Esophagus squamous epithelium (tissue), 5 donors: Measurements from ENCODE around the gene BPIFA2. TPM values are rescaled to one million over a fixed set of nuclear protein-coding genes. Genes with fewer than 3 reads are reported as not detected.
"Not testable (repeated sequence)": the region's sequence is repeated elsewhere in the genome, so short reads cannot be mapped to it uniquely, and the experiment has no call there.

Source experiments
- DNase-seq: peaks from one replicate; lab custom pipeline; 2025; lab: John Stamatoyannopoulos, UW
- H3K27ac ChIP-seq, 4 donors: fragments of 200-600 bp; sonication (generic); one replicate each; pipeline ENCODE4 v1.5.1; 2016 to 2019; ENCODE audit warnings: mild to moderate bottlenecking in 1 of 4
- H3K27me3 ChIP-seq, 4 donors: fragments of 200-600 bp; sonication (generic); 1 replicate in 3 of 4; 2 replicates in 1 of 4; pipeline versions ENCODE4 v1.5.1 to v1.6.0; 2017 to 2021; ENCODE audit warnings: antibody characterized with exemption in 1 of 4
- H3K36me3 ChIP-seq, 3 donors: fragments of 200-600 bp; sonication (generic); one replicate each; pipeline ENCODE4 v1.5.1; 2016 to 2019
- H3K4me1 ChIP-seq, 3 donors: fragments of 200-600 bp; sonication (generic); one replicate each; pipeline ENCODE4 v1.5.1; 2017 to 2019
- H3K4me3 ChIP-seq, 4 donors: fragments of 200-600 bp; sonication (generic); 1 replicate in 3 of 4; 2 replicates in 1 of 4; pipeline ENCODE4 v1.5.1; 2016 to 2019; ENCODE audit warnings: mild to moderate bottlenecking in 2 of 4, moderate library complexity in 1 of 4
- H3K9me3 ChIP-seq, 3 donors: fragments of 200-600 bp; sonication (generic); one replicate each; pipeline ENCODE4 v1.5.1; 2016 to 2019
- CTCF ChIP-seq, 6 experiments: fragments of 450-650 bp in 4 of 6; fragments of 200-600 bp in 2 of 6; sonication (generic) in 2 of 6; IDR thresholded peaks; one replicate each; pipeline ENCODE4 v1.5.1; 2016 to 2019; ENCODE audit warnings: antibody characterized with exemption in 6 of 6, mild to moderate bottlenecking in 4 of 6, moderate library complexity in 4 of 6
- POLR2A ChIP-seq, 4 donors: fragments of 450-650 bp; IDR thresholded peaks; one replicate each; pipeline ENCODE4 v1.6.1; 2017; ENCODE audit warnings: antibody characterized with exemption in 4 of 4, mild to moderate bottlenecking in 4 of 4, moderate library complexity in 3 of 4
- WGBS, 2 donors: methylation state at CpG; one replicate each; pipeline ENCODE4 v1.1.5; 2018; 5-methylcytosine and 5-hydroxymethylcytosine counted together
- intact Hi-C: fragments of 100-400 bp; cut with DNase I; formaldehyde crosslinking; loops from one replicate; pipeline ENCODE4 v1.15.0; 2022
- total RNA-seq, 4 donors: library from RNA; depleted of rRNA; stranded (reverse); fragments of >200 nt; gene quantifications; one replicate each; pipeline ENCODE4 v1.1.0, GENCODE V29; 2016
- donor health status: DM: yes; HTN: yes; CAD: no.

The BPIFA2 gene
- not detected for total RNA-seq

- H3K4me1 ChIP-seq, result no peaks in the 10 kb centered on the region
- peaks cover 0 to 97% (median 0%) of the 10 kb centered on the region in 4 donors for H3K27me3 ChIP-seq
- no peak for TF ChIP-seq CTCF (IDR thresholded peaks at IDR 0.05)
- no peak for TF ChIP-seq POLR2A (IDR thresholded peaks at IDR 0.05)
- no peak within 1 kb of the TSS for H3K27ac ChIP-seq
- no peak within 1 kb of the TSS for H3K4me3 ChIP-seq
- intact Hi-C loops, result no loop called here
- peaks cover 0 to 28% (median 8%) of the 10 kb centered on the region in 3 donors for H3K9me3 ChIP-seq
- 75 to 83% methylated on average over 5 to 7 of the region's 8 CpGs for WGBS, 2 donors
- no peak for DNase-seq
- no peaks in the 10 kb centered on the region for H3K36me3 ChIP-seq
Measured at GRCh38 chr20:33167859-33168258, at the start of gene BPIFA2. Gene BPIFA2, plus strand, starts transcription at chr20:33168159. Its CDS starts 987 bp downstream, at chr20:33169146.

- intact Hi-C loops, result no loop called here
- WGBS, 2 donors, result 60 to 61% methylated on average over 3 of the region's 3 CpGs
- no peaks in the 10 kb centered on the region for H3K4me1 ChIP-seq
- no peak for DNase-seq
- no peak overlapping the region for H3K4me3 ChIP-seq
- H3K27ac ChIP-seq, result no peak overlapping the region
- peaks cover 0 to 9% (median 0%) of the 10 kb centered on the region in 3 donors for H3K9me3 ChIP-seq
- TF ChIP-seq CTCF (IDR thresholded peaks at IDR 0.05) (no peak), POLR2A (IDR thresholded peaks at IDR 0.05) (no peak)
- H3K27me3 ChIP-seq, result peaks cover 0 to 38% (median 0%) of the 10 kb centered on the region in 4 donors
- no peaks in the 10 kb centered on the region for H3K36me3 ChIP-seq
Measured at GRCh38 chr20:33119725-33120720, 47.9 kb upstream of the BPIFA2 start.

- Histone ChIP-seq H3K4me1 (no peaks in the 10 kb centered on the region), H3K36me3 (no peaks in the 10 kb centered on the region), H3K27ac (no peak overlapping the region), H3K27me3 (peaks cover 0 to 47% (median 0%) of the 10 kb centered on the region in 4 donors), H3K9me3 (peaks cover 0 to 9% (median 0%) of the 10 kb centered on the region in 3 donors), H3K4me3 (no peak overlapping the region)
- no peak for DNase-seq
- TF ChIP-seq POLR2A (IDR thresholded peaks at IDR 0.05) (no peak), CTCF (IDR thresholded peaks at IDR 0.05) (no peak)
- intact Hi-C loops, result no loop called here
- WGBS, 2 donors, result 95 to 96% methylated on average over 2 to 3 of the region's 3 CpGs
Measured at GRCh38 chr20:33120934-33121333, 47.0 kb upstream of the BPIFA2 start.

- H3K4me3 ChIP-seq, H3K36me3 ChIP-seq, H3K27ac ChIP-seq, H3K4me1 ChIP-seq, DNase-seq, intact Hi-C loops, H3K9me3 ChIP-seq: not testable (repeated sequence)
- peaks cover 0 to 60% (median 0%) of the 10 kb centered on the region in 4 donors for H3K27me3 ChIP-seq
- WGBS, 2 donors, result 22 to 63% methylated on average over 1 of the region's 1 CpG
Measured at GRCh38 chr20:33122297-33122696, 45.7 kb upstream of the BPIFA2 start.

GRCh38 chr20:33124261-33124660 is 43.7 kb upstream of the BPIFA2 start:
- peaks cover 0 to 70% (median 0%) of the 10 kb centered on the region in 4 donors for H3K27me3 ChIP-seq
- no peak overlapping the region for H3K4me3 ChIP-seq
- TF ChIP-seq CTCF (IDR thresholded peaks at IDR 0.05) (no peak), POLR2A (IDR thresholded peaks at IDR 0.05) (no peak)
- 44 to 60% methylated on average over 2 of the region's 2 CpGs for WGBS, 2 donors
- H3K27ac ChIP-seq, result no peak overlapping the region
- intact Hi-C loops, result no loop called here
- DNase-seq, result no peak
- peaks cover 0 to 7% (median 0%) of the 10 kb centered on the region in 3 donors for H3K4me1 ChIP-seq
- peaks cover 0 to 9% (median 0%) of the 10 kb centered on the region in 3 donors for H3K9me3 ChIP-seq
- H3K36me3 ChIP-seq, result no peaks in the 10 kb centered on the region
